GM13977 (cell line): ENCODE measurements around the gene CDK6.

Experiments
- DNase-seq: peaks from one replicate; pipeline ENCODE4 v3.0.0; 2012; ENCODE audit warnings: low spot score
- CTCF ChIP-seq: IDR thresholded peaks from 2 replicates; pipeline ENCODE4 v1.5.1; 2012; ENCODE audit warnings: mild to moderate bottlenecking, control low read depth; ENCODE audit not compliant: insufficient read depth; ENCODE audit errors: extremely low read depth, missing control alignments
- in situ Hi-C: fragments of 300-500 bp; cut with MboI; formaldehyde crosslinking; loops from one replicate; pipeline ENCODE4 v1.12.0; 2022; ENCODE audit warnings: low sequenced_read_pairs, low pct_unique_long_range_greater_than_20kb, mixed read lengths, inconsistent platforms; ENCODE audit not compliant: unreplicated experiment

CDK6 gene

DNA sequence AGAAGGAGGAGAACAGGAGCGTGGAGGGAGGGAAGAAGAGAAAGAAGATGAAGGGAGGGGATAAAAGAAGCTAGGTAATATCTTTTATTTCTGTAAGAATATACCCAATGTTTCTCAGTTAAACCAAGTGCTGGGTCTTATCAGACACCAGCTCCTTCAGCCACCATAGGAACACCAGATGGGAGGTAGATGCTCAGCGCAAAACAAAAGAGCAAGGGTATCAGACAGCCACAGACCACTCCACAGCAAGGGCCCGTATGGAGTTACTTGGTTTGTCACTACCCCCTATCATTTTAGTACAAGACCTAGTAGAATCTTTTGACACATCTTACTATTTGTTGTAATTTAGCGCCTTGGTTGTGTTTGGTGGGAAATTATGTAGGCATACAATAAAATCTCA lies 180.3 kb downstream of the CDK6 start:
- TF ChIP-seq CTCF = no peak
- DNase-seq = no peak

DNA sequence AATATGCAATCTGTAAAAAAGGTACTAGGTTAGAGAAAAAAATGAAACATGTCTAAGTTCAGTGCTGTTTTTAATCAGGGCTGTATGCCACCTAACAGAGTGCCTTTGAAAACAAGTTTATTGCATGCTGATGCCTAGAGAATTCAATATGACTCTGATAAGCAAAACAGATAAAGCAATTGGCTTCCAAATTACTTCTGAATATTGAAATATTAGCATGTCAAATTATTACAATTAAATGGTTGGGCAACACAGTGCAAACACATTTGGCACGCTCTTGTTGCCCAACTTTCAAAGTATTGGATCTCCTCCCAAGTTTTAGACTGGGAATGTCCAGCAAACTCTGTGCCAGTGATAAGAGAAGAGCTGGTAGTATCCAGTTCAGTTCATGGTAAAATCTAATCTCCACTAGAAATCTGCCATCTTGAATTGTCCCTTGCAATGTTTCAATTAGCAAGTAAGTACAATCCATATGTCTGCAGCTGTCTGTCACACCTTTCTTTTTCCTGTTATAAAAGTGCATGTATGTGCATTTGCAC lies 181.0 kb downstream of the CDK6 start:
- in situ Hi-C loops = no loop called here
- DNase-seq = no peak
- TF ChIP-seq CTCF = no peak

More for the DNA sequence above, 180.3 kb downstream of the CDK6 start:
- in situ Hi-C loops = no loop called here

DNA sequence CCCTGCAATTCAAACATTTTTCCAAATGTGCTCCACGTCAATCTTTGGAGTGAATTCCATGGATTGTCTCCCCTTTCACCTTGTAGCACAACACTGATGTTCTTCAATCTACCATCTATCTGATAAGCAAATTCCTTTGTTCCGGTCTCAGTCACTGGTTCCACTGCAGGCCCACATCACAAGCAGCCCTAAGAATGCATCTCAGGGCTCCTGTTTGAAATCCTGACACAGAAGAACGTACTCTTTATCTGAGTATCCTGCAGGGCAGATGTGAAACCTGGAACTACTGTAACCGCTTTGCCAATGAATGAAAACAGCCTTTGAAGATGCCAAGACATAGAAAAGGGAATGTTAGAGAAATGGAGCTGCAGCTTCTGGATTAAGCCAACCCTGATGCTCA lies 183.2 kb downstream of the CDK6 start:
- no peak for DNase-seq
- in situ Hi-C loops = no loop called here
- TF ChIP-seq CTCF = no peak

- in situ Hi-C loops = no loop called here
- no peak for TF ChIP-seq CTCF
- DNase-seq = no peak
Observed at GRCh38 chr7:92652536-92652935, 183.8 kb downstream of the CDK6 start.

DNA sequence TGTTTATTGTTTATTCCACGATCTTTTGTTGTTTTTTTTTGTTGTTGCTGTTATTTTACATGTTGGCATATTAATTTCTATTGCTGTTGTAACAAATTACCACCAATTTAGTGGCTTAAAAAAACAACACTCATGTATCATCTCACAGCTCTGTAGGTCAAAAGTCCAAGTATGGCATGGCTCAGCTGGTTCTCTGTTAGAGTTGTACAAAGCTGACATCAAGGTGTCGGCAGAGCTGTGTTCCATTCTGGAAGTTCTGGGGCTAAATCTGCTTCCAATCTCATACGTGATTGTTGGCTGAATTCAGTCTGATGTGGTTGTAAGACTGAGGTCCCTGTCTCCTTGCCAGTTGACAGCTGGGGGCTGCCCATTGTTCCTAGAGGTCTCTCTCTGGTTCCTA lies 186.0 kb downstream of the CDK6 start:
- TF ChIP-seq CTCF = no peak
- in situ Hi-C loops = no loop called here
- DNase-seq = no peak

- in situ Hi-C loops = no loop called here
- DNase-seq = no peak
- TF ChIP-seq CTCF = no peak
Observed at GRCh38 chr7:92648067-92648466, 188.3 kb downstream of the CDK6 start.

DNA sequence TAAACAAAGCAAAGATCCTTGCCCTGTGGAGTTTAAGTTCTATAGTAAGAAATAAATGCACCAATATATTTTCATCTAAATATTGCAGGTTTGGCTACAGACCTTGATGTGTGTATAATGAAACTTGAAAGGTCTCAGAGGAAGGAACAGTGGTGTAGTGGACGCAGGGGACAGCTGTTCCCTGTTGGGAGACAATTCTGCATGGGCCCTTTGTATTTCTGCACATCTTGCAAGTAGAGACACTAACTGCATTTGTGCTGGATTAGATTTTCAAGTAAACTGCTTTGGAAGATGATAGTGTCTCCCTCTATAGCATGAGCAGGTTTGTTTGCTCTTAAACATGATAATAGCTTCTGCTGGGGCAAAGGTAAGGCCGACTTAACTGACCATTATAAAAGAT lies 188.7 kb downstream of the CDK6 start:
- no peak for TF ChIP-seq CTCF
- no peak for DNase-seq
- in situ Hi-C loops = no loop called here
